Transverse colon (tissue), 3 donors: ENCODE data around the gene SAP30BP.

Experiments
- EP300 ChIP-seq: sonication (generic); formaldehyde crosslinking; IDR thresholded peaks from one replicate; pipeline ENCODE4 v1.6.1; 2017; ENCODE audit warnings: antibody characterized with exemption, low read depth
- POLR2A ChIP-seq: fragments of 450-650 bp; IDR thresholded peaks from one replicate; pipeline ENCODE4 v1.6.1; 2016; ENCODE audit warnings: antibody characterized with exemption, mild to moderate bottlenecking, moderate library complexity
- TF ChIP-seq, protein P1 (sequence below), 5 experiments: fragments of 200-600 bp in 3 of 5; fragments of 450-650 bp in 2 of 5; sonication (generic) in 3 of 5; IDR thresholded peaks; 1 replicate in 2 of 5; 2 replicates in 3 of 5; pipeline ENCODE4 v1.5.1; 2016 to 2017; ENCODE audit warnings: antibody characterized with exemption in 5 of 5, inconsistent platforms in 3 of 5, mild to moderate bottlenecking in 2 of 5, moderate library complexity in 1 of 5

DNA sequence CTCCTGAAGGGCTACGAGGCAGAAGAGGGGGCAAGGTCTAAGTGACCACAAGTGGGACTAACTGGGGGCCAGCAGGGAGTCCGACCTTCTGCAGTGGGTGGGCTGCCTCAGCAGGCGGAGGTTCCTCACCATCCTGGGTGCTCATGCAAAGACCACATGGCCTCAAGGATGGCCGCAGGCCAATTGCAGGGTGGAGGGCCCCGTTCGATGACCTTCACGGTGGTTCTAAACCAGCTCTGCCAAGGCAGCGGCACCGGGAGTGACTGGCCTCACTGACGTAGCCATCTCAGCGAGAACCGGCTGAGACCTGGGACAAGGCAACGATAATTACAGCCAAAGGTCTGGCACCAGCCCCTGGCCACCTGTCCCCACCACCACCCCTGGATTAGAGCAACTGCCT lies 28.2 kb upstream of the SAP30BP start:
- TF ChIP-seq, protein P1, sequence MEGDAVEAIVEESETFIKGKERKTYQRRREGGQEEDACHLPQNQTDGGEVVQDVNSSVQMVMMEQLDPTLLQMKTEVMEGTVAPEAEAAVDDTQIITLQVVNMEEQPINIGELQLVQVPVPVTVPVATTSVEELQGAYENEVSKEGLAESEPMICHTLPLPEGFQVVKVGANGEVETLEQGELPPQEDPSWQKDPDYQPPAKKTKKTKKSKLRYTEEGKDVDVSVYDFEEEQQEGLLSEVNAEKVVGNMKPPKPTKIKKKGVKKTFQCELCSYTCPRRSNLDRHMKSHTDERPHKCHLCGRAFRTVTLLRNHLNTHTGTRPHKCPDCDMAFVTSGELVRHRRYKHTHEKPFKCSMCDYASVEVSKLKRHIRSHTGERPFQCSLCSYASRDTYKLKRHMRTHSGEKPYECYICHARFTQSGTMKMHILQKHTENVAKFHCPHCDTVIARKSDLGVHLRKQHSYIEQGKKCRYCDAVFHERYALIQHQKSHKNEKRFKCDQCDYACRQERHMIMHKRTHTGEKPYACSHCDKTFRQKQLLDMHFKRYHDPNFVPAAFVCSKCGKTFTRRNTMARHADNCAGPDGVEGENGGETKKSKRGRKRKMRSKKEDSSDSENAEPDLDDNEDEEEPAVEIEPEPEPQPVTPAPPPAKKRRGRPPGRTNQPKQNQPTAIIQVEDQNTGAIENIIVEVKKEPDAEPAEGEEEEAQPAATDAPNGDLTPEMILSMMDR (IDR thresholded peaks at IDR 0.05), result no peak
- no peak for TF ChIP-seq EP300
- TF ChIP-seq POLR2A, result no peak
